HG02973 (cell line): ENCODE measurements around the gene TSNAX.

Experiments used
- ATAC-seq: cut with Tn5 transposase; IDR thresholded peaks from one replicate; pipeline ENCODE4 v1.9.1; 2021; ENCODE audit warnings: moderate library complexity; ENCODE audit not compliant: unreplicated experiment

The TSNAX gene

DNA sequence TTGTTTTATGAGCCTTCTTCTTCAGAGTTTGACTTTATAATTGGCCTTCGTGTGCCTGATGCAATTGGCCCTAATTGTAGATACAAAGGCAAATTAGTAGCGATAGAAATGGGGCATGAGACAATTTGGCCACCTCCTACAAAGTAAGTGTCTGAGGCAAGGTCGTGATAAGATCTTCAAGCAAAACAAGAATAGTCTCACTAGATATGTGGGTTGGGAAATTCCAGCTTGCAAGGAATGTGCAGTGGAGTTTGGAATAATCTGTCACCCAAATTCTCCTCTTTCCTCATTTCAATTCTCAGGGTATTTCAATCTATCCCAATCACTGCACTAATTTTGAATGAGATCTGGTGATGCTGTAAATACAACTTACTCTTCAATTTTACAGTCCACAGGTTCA, 11.4 kb upstream of the TSNAX start:
- no peak for ATAC-seq

GRCh38 chr1:231518485-231519034, 9.9 kb upstream of the TSNAX start:
- ATAC-seq = no peak

GRCh38 chr1:231519166-231519565, 9.3 kb upstream of the TSNAX start:
- ATAC-seq = no peak

GRCh38 chr1:231522038-231522437, 6.4 kb upstream of the TSNAX start:
- no peak for ATAC-seq

DNA sequence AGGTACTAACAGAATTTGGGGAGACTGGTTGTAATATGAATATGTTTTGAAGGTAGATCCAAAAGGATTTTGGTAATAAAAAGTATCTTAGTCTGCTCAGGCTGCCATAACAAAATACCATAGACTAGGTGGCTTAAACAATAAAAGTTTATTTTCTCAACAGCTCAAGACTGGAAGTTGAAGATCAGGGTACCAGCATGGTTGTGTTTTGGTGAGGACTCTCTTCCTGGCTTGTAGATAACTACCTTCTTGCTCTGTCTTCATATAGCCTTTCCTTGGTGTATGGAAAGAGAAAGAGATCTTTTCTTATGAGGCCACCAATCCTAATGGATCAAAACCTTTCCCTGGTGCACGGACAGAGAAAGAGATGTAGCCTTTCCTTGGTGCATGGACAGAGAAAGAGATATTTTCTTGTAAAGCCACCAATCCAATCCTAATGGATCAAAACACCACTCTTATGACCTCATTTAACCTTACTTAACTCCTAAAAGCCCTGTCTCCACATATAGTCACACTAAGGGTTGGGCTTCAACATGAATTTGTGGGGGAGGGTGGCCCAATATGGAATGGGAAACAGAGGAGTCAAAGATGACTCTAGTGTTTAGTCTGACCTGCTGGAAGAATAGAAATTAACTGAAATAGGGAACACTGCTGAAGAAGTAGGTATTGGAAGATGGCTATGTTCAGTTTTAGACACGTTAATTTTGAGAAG, 5.4 kb upstream of the TSNAX start:
- ATAC-seq = no peak

GRCh38 chr1:231523816-231524215, 4.7 kb upstream of the TSNAX start:
- no peak for ATAC-seq

DNA sequence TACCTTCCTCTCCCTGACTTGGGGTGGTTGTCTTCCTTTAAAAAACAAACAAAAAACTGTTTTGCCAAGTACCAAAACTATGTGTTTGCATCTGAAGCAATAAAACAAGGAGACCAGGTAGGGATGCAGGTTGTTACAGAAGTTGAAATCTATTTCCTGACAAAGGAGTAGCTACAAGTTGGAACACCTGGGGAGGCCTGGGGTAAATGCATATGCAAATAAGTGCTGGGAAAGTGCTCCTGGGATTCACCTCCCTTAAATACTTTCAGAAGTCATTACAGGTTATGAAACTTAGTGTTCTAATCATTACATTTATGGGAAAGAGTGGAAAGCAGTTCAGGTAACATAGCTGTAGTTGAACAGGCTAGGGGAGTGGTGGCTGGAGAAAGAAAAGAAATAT, 1.9 kb upstream of the TSNAX start:
- ATAC-seq = no peak

DNA sequence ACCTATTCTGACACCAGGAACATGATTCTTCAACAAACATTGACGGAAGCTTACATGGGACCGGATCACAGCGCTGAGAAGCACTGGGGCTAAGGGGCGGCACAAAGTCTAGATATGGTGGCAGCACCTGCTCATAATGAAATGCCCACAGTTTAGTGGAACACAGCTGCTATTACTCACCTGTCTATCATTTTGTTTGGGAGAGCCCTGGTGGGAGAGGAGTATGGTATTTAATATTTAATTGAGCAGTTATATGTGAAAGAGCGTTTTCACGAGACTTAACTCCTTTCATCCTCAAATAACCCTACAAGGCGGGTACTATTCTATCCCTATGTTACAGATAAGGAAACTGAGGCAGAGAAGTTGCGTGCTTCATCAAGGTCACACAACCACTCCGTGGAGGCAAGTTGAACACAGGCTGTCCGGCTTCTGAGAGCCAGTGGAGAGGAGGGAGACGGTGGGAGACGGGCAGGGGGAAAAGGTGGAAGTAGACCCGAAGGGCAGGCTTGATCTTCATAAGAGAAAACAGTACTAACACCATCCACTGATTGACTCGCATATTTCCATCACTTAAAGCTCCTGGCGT, 790 bp upstream of the TSNAX start:
- ATAC-seq = peak; percentile 15

GRCh38 chr1:231533240-231533639, 4.8 kb downstream of the TSNAX start:
- no peak for ATAC-seq

DNA sequence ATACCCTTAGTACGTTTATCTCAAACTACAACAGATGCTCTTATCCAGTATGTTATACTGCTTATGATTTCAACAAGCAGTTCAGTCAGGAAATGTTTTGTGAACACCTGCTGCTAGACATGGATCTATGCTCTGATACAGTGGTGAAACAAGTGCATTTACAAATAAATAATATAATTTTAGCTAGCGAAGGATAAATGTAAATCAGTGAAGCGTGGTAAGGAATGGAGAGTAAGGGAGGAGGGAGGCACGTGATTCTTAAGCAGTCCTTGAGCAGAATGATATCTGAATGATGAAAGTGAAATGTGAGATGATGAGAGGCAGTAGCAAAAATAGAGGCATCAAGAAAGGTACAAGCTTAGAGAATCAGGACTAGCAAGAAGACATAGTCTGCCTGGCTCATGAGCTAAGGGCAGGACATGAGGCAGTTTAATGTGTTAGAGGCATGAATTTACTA, 6.3 kb downstream of the TSNAX start:
- no peak for ATAC-seq

GRCh38 chr1:231536099-231536498, 7.6 kb downstream of the TSNAX start:
- no peak for ATAC-seq

DNA sequence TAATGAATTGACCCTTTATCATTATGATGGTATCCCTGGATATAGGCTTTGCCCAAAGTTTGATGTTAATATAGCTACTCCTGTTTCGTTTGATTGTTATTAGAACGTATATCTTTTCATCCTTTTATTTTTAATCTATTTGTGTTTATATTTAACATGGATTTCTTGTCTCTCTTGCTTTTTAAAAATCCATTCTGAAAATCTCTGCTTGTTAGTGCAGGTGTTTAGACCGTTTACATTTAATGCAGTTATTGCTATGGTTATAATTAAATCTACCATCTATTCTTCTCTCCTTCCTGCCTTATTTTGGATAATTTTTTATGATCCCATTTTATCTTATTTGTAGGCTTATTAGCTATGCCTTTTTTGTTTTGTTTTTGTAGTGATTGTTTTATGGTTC, 12.4 kb downstream of the TSNAX start:
- ATAC-seq = no peak

DNA sequence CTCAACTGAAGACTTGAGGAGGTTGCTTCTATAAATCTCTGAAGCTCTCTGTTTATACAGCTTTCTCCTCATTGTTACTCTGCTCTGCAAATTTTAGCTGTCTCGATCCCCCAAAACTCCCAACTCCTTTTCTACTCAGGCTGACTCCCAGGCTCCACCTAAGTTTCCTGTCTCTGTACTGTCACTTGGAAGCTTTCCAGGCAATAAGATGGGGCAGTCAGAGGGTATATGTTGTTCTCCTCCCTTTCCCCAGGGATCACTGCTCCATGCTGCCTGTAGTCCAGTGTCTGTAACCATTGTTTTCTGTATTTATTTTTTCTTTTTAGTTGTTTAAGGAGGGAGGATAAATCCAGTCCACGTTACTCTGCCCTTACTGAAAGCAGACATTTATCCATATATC, 13.4 kb downstream of the TSNAX start:
- ATAC-seq = no peak

DNA sequence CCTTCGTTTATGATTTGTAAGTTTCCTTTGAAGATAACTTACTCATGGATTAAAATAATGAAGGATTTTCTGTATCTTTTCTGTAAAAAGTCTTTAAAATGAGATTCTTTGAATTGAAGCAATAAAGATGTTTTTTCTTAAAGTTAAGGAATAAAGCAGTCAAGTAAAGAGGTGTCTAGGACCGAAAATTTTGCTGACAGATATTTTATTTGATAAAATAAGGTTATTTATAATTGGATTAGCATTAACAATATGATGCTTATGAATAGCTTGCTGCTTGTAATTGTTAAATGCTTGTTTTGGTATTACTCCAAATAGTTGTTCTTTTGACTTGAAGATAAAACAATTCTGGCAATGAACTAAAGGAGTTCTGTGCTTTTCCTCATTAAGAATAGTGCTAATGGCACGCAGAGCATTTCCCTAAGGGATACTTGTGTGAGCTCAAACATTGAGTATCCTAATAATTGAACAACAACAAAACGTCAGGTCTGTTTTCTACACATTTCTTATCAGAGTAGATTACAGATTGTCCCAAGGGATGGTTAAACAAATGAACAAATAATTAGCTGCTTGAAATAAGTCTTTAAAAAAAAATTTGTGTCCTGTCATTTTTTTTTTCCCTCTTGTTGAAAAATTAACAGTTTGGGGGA, 16.6 kb downstream of the TSNAX start:
- no peak for ATAC-seq

GRCh38 chr1:231546693-231547092, 18.2 kb downstream of the TSNAX start:
- no peak for ATAC-seq

GRCh38 chr1:231549733-231550447, 21.4 kb downstream of the TSNAX start:
- ATAC-seq = no peak

DNA sequence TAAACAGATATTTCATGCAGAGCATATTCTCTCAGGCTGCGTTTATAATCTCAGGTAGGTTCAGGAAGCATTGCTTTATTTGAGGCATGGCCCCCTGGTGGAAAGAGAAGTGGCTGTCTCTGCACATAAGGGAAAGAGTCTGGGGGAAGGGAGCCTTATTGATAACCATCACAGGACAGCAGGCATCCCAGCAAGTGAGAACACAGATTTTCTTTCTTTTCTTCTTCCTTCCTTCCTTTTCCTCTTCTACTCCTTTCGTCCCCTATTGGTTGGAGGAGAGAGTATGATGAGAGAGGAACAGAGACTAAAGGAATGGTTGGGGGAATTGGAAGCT, 21.9 kb downstream of the TSNAX start:
- ATAC-seq = no peak

- ATAC-seq = no peak
Measured at GRCh38 chr1:231553320-231553719, 24.9 kb downstream of the TSNAX start.

DNA sequence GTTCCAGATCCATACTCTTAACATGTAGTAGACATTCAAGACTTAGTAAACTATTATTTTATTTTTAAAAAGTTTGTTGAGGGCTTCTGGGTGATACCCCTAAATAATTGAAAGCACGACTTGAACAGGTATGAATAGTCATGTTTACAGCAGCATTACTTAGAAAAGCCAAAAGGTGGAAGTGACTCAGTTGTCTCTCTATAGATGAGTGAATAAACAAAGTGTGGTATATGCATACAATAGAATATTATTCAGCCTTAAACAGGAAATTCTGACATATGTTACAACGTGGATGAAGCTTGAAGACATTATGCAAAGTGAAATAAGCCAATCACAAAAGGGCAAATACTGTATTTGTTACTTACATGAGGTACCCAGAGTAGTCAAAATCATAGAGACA, 26.5 kb downstream of the TSNAX start:
- ATAC-seq = no peak

DNA sequence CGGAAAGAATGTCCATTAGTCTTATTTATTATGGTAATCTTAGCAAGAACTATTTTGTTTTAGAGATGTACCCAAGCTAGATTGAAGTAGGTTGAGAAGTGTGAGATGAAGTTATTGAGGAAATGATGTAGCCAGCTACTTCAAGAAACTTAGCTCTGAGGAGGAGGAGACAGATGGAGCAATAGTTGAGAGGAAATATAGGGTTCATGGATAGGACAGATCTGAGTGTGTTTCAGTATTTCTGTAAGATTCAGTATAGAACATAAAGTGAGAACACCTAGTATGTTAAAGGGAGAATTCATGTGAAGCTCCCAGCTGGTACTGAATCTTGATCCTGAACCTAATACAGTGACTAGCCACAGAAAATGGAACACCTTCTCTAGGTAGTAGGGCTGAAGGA, 28.9 kb downstream of the TSNAX start:
- no peak for ATAC-seq

GRCh38 chr1:231557898-231558707, 29.6 kb downstream of the TSNAX start:
- ATAC-seq = no peak
